ENCODE data around the gene DNAH2. TPM values are rescaled to one million over a fixed set of nuclear protein-coding genes. Genes with fewer than 3 reads are reported as not detected.
A peak's percentile ranks its signal among the peaks of the same experiment; 100 is the strongest.

Gene DNAH2
- polyA plus RNA-seq, 2 of the 4 experiments (the other 2 are of a cell fraction) = 0.01 to 0.08 TPM

DNA sequence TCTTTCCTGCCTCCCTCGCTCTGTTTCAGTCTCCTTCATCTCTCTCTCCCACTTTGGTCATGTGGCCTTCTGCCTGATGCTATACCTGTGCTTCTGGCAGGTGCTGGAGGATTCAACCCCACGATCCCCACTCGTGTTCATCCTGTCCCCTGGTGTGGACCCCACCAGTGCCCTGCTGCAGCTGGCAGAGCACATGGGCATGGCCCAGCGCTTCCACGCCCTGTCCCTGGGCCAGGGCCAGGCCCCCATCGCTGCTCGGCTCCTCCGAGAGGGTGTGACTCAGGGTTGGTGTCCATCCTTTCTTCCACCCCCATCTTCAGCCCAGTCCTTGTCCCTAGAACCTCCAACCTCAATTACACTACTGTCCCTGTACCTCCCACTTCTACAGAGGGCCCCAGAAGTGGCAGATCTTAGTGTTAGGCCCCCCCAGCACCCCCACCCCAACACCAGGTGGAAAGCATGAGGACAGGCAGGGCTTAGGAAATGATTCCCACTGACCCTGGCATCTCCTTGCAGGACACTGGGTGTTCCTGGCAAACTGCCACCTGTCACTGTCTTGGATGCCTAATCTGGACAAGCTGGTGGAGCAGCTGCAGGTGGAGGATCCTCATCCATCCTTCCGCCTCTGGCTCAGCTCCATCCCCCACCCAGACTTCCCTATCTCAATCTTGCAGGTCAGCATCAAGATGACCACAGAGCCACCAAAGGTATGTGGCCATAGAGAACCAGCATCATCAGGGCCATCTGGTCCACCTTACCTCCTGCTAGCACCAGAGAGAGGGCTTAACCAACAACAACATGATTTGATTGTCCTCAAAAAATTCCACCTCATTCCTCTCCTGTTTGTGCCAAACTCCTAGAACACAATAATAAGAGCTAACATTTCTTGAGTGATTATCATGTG is 106.7 kb downstream of the DNAH2 start:
- TF ChIP-seq KDM1A (IDR thresholded peaks at IDR 0.05; ENCODE audit: low read depth) (no peak), ZNF302 (CRISPR knock-in tag; IDR thresholded peaks at IDR 0.05) (no peak), ESRRA (IDR thresholded peaks at IDR 0.05; ENCODE audit: borderline replicate concordance, low read length) (no peak), HOXB13 (CRISPR knock-in tag; IDR thresholded peaks at IDR 0.05; ENCODE audit: low read depth) (no peak), RFX5 (IDR thresholded peaks at IDR 0.05) (no peak), EHMT2 (IDR thresholded peaks at IDR 0.05; ENCODE audit: low read depth) (no peak), BHLHE40 (IDR thresholded peaks at IDR 0.05; ENCODE audit: low read depth, low read length) (no peak), ZFP36 (IDR thresholded peaks at IDR 0.05; ENCODE audit: borderline replicate concordance, partially characterized antibody) (no peak), RNF2 (IDR thresholded peaks at IDR 0.05; ENCODE audit: borderline replicate concordance, low read depth) (no peak), CHD2 (IDR thresholded peaks at IDR 0.05; ENCODE audit: low read length, partially characterized antibody) (no peak), CBX8 (IDR thresholded peaks at IDR 0.05) (no peak), HOXA7 (CRISPR knock-in tag; IDR thresholded peaks at IDR 0.05) (no peak), MAZ (IDR thresholded peaks at IDR 0.05; ENCODE audit: borderline replicate concordance, low read depth, low read length) (no peak), ZC3H11A (IDR thresholded peaks at IDR 0.05) (no peak)
- TF ChIP-seq, protein P1, sequence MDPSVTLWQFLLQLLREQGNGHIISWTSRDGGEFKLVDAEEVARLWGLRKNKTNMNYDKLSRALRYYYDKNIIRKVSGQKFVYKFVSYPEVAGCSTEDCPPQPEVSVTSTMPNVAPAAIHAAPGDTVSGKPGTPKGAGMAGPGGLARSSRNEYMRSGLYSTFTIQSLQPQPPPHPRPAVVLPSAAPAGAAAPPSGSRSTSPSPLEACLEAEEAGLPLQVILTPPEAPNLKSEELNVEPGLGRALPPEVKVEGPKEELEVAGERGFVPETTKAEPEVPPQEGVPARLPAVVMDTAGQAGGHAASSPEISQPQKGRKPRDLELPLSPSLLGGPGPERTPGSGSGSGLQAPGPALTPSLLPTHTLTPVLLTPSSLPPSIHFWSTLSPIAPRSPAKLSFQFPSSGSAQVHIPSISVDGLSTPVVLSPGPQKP (IDR thresholded peaks at IDR 0.05; ENCODE audit: low read depth, low read length) = no peak
- TF ChIP-seq, protein P2, sequence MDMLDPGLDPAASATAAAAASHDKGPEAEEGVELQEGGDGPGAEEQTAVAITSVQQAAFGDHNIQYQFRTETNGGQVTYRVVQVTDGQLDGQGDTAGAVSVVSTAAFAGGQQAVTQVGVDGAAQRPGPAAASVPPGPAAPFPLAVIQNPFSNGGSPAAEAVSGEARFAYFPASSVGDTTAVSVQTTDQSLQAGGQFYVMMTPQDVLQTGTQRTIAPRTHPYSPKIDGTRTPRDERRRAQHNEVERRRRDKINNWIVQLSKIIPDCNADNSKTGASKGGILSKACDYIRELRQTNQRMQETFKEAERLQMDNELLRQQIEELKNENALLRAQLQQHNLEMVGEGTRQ (IDR thresholded peaks at IDR 0.05) = no peak
- no peak overlapping the region for H3K27ac ChIP-seq
- no peak for FAIRE-seq
- ATAC-seq = no peak
- WGBS (ENCODE audit: missing lambda C conversion rate) = 64% methylated on average over 9 of the region's 9 CpGs
- H3K9me3 ChIP-seq = no peaks in the 10 kb centered on the region
- no peak overlapping the region for H3K4me2 ChIP-seq
- no peak overlapping the region for H3K4me3 ChIP-seq
- H3K4me1 ChIP-seq = no peaks in the 10 kb centered on the region; the same call in 2 of the 3 replicates
- CTCF ChIA-PET = interaction anchor here (0.7 to 24.7 kb wide), 26 partner anchors 8 to 233 kb away, joined by 3 to 677 read pairs (median 9); partner anchors contain the start of genes CYB5D1, DNAH2, KDM6B and NAA38
- POLR2A ChIA-PET = interaction anchor here (1.1 kb wide), 2 partner anchors 18 to 33 kb away, joined by 4 to 5 read pairs; partner anchors contain the start of gene NAA38
- no peak for DNase-seq (ENCODE audit: low read depth in 1 of 2, low spot score in 1 of 2)

DNA sequence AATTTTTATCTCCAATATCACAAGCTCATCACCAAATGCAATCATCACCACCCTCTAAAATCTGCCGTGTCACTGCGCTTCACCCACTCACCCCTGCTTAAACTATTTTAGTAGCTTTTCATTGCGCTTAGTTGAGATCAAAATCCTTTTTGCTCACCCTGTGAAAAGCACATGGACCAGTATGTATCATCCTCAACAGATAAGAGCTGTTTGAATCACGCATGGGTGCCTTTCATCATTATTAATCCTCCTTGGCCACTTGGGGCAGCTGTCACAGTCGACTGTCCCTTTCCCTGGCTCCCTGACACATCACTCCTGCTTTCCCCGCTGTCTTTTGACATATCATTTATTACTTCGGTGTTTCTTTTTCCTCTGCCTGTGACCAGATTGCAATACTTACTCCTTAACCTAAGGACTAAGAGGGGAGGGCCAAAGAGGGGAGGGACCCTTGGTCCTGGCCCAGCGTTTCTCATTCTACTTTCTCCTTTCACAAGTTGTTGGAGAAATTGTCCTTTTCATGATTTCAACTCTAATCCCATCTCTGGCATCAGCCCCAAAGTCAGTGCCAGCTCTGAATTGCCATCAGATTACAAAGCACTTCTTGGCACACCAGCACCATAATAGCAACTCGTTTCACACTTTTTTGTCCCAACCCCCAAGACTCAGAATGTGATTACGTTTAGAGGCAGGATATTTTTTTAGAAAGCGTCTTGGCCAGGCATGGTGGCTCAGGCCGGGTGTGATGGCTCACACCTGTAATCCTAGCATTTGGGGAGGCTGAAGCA is 107.9 kb downstream of the DNAH2 start:
- H3K4me3 ChIP-seq = no peak overlapping the region

More for the DNA sequence above, 107.9 kb downstream of the DNAH2 start:
- H3K9me3 ChIP-seq = no peaks in the 10 kb centered on the region
- TF ChIP-seq EP300 (IDR thresholded peaks at IDR 0.05) = no peak
- TF ChIP-seq EHMT2 (IDR thresholded peaks at IDR 0.05; ENCODE audit: low read depth) = no peak
- TF ChIP-seq CHD4 (IDR thresholded peaks at IDR 0.05; ENCODE audit: borderline replicate concordance) = no peak
- TF ChIP-seq MAFK (IDR thresholded peaks at IDR 0.05; ENCODE audit: partially characterized antibody) = peak; percentile 18
- no peak for TF ChIP-seq RNF2 (IDR thresholded peaks at IDR 0.05; ENCODE audit: borderline replicate concordance, low read depth)
- no peak for TF ChIP-seq ZFP36 (IDR thresholded peaks at IDR 0.05; ENCODE audit: borderline replicate concordance, partially characterized antibody)
- TF ChIP-seq FOSB (CRISPR knock-in tag; IDR thresholded peaks at IDR 0.05) = no peak
- no peak for TF ChIP-seq RAD21 (conservative IDR thresholded peaks at IDR 0.05 in 1 of 2, IDR thresholded peaks at IDR 0.05 in 1 of 2)
- no peak for TF ChIP-seq ZSCAN20 (CRISPR knock-in tag; IDR thresholded peaks at IDR 0.05)
- no peak for TF ChIP-seq HEYL (CRISPR knock-in tag; IDR thresholded peaks at IDR 0.05)
- no peak for TF ChIP-seq KDM1A (IDR thresholded peaks at IDR 0.05; ENCODE audit: low read depth)
- TF ChIP-seq FOSL2 (IDR thresholded peaks at IDR 0.05) = no peak
- 0 out of 2 replicates have a peak, but pooled peaks have one; percentile 4 for TF ChIP-seq FOSL2 (CRISPR knock-in tag; IDR thresholded peaks at IDR 0.05)
- TF ChIP-seq, protein P3, sequence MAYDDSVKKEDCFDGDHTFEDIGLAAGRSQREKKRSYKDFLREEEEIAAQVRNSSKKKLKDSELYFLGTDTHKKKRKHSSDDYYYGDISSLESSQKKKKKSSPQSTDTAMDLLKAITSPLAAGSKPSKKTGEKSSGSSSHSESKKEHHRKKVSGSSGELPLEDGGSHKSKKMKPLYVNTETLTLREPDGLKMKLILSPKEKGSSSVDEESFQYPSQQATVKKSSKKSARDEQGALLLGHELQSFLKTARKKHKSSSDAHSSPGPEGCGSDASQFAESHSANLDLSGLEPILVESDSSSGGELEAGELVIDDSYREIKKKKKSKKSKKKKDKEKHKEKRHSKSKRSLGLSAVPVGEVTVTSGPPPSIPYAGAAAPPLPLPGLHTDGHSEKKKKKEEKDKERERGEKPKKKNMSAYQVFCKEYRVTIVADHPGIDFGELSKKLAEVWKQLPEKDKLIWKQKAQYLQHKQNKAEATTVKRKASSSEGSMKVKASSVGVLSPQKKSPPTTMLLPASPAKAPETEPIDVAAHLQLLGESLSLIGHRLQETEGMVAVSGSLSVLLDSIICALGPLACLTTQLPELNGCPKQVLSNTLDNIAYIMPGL (CRISPR knock-in tag; IDR thresholded peaks at IDR 0.05; ENCODE audit: borderline replicate concordance) = no peak
- no peak for TF ChIP-seq SREBF2 (IDR thresholded peaks at IDR 0.05)
- TF ChIP-seq NPAS2 (CRISPR knock-in tag; IDR thresholded peaks at IDR 0.05; ENCODE audit: borderline replicate concordance) = no peak
- TF ChIP-seq TP53 (CRISPR knock-in tag; IDR thresholded peaks at IDR 0.05) = no peak
- ChIA-PET CTCF (interaction anchor here (0.6 to 24.7 kb wide), 24 partner anchors 9 to 336 kb away, joined by 3 to 677 read pairs (median 4); partner anchors contain the start of genes CYB5D1, DNAH2, KDM6B and NAA38), POLR2A (interaction anchor here (0.7 to 1.1 kb wide), 4 partner anchors 11 to 32 kb away, joined by 3 to 5 read pairs (median 4); partner anchors contain the start of gene NAA38)
- no peak overlapping the region for H3K27ac ChIP-seq
- no peaks in the 10 kb centered on the region; the same call in 2 of the 3 replicates for H3K4me1 ChIP-seq
- peak; percentile 70 to 78 for ATAC-seq
- DNase-seq (ENCODE audit: low read depth in 1 of 2, low spot score in 1 of 2) = peak; percentile 47 to 67
- WGBS (ENCODE audit: missing lambda C conversion rate) = 41% methylated on average over 12 of the region's 12 CpGs
- FAIRE-seq = no peak
- H3K4me2 ChIP-seq = no peak overlapping the region

Measured in A549 (cell line).